Measurements from ENCODE around the gene PCBP3.

DNA sequence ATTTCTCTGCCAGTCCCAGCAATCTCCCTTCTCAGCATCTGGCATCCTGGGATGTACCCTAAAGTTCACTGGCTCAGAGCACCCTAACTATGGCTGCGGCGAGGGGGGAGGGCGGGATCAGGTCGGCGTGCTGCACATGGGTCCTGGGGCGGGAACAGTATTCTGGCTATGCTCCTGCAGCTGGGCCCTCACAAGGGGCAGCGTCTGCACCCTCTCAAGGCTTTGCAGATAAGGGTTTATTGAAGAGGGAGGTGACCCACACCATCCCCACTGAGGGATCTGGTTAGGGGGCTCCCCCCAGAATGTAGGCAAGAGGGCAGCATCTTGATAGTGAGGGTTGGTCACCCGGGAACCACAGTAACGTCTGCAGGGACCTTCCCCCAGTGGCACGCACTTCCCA is 44.9 kb upstream of the PCBP3 start:
- TF ChIP-seq POLR2A (IDR thresholded peaks at IDR 0.05; ENCODE audit: low read depth, low read length) (no peak), TAF1 (IDR thresholded peaks at IDR 0.05; ENCODE audit: borderline replicate concordance, low read depth, low read length) (no peak), POLR2AphosphoS5 (IDR thresholded peaks at IDR 0.05; ENCODE audit: low read depth, low read length) (no peak)
